Measurements from ENCODE around the gene SERPINE2.
"Not testable (repeated sequence)": the region's sequence is repeated elsewhere in the genome, so short reads cannot be mapped to it uniquely, and the experiment has no call there.

SERPINE2 gene

GRCh38 chr2:223944703-223945531 is 94.2 kb downstream of the SERPINE2 start, which contains the start of gene WDFY1:
TSS of gene WDFY1 (minus strand) at chr2:223945335. CDS start at chr2:223945284, 51 bp downstream.
- DNase-seq (ENCODE audit: low read depth in 3 of 3, low spot score in 1 of 3) = peak; percentile 52 to 71 (median 57)

GRCh38 chr2:223944166-223944702 is 94.9 kb downstream of the SERPINE2 start:
- no peak for DNase-seq (ENCODE audit: low read depth in 3 of 3, low spot score in 1 of 3)

DNA sequence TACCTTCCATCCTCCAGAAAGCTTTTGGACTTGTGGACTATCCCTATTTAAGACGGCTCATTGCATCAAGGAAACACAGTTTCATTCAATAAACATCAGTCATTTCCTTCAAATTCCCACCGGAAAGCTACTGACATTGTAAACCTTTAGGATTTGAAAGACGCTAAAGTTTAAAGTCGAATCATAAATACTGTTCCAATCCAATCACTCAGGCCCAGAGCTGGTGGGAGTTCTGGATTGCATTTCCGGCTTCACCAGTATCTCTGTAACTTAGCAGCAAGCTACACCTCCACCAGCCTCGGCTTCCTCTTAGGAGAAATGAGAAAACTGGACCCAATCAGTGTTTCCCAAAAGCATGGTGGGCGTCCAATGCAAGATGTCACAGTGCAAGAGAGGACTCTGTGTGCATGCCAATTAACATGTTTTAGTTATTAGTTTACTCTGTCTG is 95.5 kb downstream of the SERPINE2 start:
- no peak for DNase-seq (ENCODE audit: low read depth in 3 of 3, low spot score in 1 of 3)

- DNase-seq (ENCODE audit: low read depth in 3 of 3, low spot score in 1 of 3) = no peak
Measured at GRCh38 chr2:223943135-223943534, 96.0 kb downstream of the SERPINE2 start.

GRCh38 chr2:223941579-223942277 is 97.4 kb downstream of the SERPINE2 start:
- DNase-seq (ENCODE audit: low read depth in 3 of 3, low spot score in 1 of 3) = peak in 1 of 3 donors; percentile 34

GRCh38 chr2:223939438-223939837 is 99.6 kb downstream of the SERPINE2 start:
- not testable (repeated sequence) for DNase-seq (ENCODE audit: low read depth in 3 of 3, low spot score in 1 of 3)

- no peak for DNase-seq (ENCODE audit: low read depth in 3 of 3, low spot score in 1 of 3)
Measured at GRCh38 chr2:223937535-223937934, 101.6 kb downstream of the SERPINE2 start.

DNA sequence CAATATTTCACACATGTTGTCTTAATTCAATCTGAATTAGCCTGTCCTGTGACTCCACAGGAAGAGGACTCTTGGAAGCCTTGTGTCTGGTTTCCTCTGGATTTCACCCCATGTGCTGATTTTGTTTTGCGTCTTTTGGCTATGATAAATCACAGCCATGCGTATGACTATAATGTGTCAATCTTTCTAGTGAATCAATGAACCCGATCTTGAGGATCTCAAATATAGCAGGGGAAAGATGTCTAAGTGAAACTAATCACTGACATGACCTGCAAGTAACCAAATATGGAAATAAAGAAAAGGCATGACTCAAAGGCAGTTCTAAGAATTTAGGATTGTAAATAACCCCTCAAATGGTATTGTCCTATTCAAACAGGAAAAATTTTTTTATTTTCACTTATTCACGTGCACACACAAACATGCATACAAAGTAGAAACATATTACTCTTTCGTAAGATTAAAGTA is 102.2 kb downstream of the SERPINE2 start:
- DNase-seq (ENCODE audit: low read depth in 3 of 3, low spot score in 1 of 3) = no peak

DNA sequence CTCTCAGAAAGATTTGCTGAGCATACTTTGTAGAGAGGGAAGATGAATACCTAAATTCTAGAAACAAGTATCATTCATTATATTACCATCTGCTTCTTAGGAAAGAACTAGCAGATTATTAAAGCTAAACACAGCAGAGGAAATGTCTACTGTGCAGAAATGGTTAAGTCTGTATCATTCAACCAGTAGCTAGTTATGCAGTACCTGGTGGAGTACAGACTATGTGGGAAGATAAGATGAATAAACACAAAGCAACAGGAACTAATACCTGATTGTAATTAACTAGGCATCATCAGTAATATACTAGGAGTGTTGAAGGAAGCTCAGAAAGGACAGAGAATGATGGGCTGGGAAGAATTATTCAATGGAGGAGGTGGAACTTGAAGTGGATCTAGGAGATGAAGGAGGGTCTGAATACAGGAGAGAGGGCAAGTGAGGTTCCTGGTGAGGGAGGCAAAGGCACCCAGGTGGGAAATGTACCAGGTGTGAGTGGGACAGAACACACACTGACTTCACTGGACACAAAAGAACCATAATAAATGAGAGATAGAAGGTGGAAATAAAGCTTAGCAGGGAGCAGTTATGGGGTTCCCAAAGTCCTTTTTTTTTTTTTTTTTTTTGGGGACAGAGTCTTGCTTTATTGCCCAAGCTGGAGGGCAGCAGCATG is 103.5 kb downstream of the SERPINE2 start:
- DNase-seq (ENCODE audit: low read depth in 3 of 3, low spot score in 1 of 3) = no peak

- DNase-seq (ENCODE audit: low read depth in 3 of 3, low spot score in 1 of 3) = no peak
Measured at GRCh38 chr2:223934870-223935269, 104.2 kb downstream of the SERPINE2 start.

- DNase-seq (ENCODE audit: low read depth in 3 of 3, low spot score in 1 of 3) = no peak
Measured at GRCh38 chr2:223932816-223933800, 106.0 kb downstream of the SERPINE2 start.

DNA sequence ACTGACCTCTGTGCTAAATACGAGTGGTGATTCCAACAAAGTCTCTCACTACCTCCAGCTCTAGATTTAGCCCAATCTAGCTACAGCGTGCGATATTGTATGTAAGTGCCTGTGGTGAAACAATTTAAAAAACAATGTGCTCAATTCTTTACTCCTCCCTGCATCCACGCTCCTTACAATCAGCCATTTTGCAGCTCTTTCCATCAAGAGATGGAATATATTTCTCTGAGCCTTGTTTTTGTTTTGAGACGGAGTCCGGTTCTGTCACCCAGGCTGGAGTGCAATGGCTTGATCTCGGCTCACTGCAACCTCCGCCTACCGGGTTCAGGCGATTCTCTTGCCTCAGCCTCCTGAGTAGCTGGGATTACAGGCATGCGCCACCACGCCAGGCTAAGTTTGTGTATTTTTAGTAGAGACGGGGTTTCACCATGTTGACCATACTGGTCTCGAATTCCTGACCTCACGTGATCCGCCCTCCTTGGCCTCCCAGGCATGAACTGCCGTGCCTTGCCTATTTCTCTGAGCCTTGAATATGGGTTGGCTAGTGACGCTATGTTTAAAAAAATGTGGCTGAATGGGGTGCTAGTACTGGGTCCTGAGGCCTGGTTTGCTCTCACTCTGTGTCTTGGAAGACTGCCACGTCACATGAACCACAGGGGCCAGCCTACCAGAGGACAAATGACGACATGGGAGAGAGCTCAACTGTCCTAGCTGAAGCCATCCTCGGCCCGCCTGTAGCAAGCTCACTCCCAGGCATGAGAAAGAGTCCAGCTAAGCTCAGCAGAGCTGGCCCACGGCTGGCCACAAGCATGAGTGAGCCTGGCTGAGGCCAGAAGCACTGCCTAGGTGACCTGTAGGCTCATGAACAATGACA is 108.7 kb downstream of the SERPINE2 start:
- no peak for DNase-seq (ENCODE audit: low read depth in 3 of 3, low spot score in 1 of 3)

GRCh38 chr2:223929571-223930102 is 109.4 kb downstream of the SERPINE2 start:
- no peak for DNase-seq (ENCODE audit: low read depth in 3 of 3, low spot score in 1 of 3)

DNA sequence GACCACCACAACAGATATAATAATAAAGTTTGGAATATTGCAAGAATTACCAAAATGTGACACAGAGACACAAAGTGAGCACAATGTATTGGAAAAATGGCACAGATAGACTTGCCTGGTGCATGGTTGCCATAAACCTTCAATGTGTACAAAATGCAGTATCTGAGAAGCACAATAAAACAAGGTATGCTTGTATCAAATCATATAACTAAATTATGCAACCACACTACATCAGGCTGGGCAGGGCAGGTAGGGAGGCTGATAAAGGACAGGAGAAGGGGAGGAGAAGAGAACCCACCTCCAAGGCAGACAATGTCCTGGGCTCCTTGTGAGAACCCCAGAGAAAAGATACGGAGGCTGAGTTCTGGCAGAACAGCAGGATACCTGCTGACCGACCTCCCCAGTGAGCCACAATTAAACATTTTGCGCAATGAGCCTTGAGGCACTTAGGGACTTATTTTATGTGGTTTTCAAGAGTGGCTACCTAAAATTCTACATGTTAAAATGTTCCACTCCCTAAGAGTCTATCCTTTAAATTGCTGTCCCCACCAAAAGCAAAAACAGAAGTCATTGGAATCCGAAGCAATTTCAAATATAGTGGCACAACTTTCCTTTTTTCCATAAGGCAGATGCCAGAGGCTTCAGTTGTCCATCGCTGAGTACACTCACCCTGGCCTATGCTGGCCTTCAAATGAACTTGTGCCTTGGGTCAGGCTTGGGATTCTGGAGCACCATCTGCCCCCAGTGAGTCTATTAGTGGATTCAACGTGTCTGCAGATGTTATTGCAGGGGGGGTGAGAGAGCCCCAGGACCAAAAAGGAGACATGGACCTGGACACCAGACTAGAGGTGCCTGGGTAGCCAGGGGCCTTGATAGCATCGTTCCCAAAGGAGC is 110.7 kb downstream of the SERPINE2 start:
- DNase-seq (ENCODE audit: low read depth in 3 of 3, low spot score in 1 of 3) = no peak

DNA sequence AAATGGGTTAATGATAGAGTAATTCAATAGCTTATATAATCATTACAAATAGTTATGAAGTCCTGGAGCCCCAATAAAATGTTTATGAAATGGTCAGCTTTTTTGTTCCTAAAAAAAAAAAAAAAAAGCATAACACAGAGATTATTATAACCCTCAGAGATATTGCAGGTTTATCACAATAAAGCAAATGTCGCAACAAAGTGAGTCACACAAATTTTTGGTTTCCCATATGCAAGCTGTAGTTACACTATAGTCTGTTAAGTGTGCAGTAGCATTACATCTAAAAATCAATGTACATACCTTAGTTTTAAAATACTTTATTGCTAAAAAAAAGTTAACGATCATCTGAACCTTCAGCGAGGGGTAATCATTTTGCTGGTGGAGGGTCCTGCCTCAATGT is 114.0 kb downstream of the SERPINE2 start:
- DNase-seq (ENCODE audit: low read depth in 3 of 3, low spot score in 1 of 3) = no peak

All from stimulated activated CD4-positive, alpha-beta T cell treated with anti-CD3 and anti-CD28 coated beads, TNF-alpha, amount 100 ng/mL, for 1 hour (primary cell).